H9 (cell line): Measurements from ENCODE around the gene ADSS1. TPM values are rescaled to one million over a fixed set of nuclear protein-coding genes. Genes with fewer than 3 reads are reported as not detected.

Experiments used
- DNase-seq: peaks from one replicate; pipeline ENCODE4 v3.0.0-alpha.2; 2017
- H2AFZ ChIP-seq: one replicate; pipeline ENCODE4 v1.6.1; 2013; ENCODE audit warnings: mild to moderate bottlenecking, low read length, control low read depth, moderate library complexity
- H2AK5ac ChIP-seq: 2 replicates; pipeline ENCODE4 v1.6.1; 2013; ENCODE audit warnings: low read length, control low read depth, mixed read lengths; ENCODE audit not compliant: insufficient read length
- H2BK120ac ChIP-seq: one replicate; pipeline ENCODE4 v1.6.1; 2013; ENCODE audit warnings: low read depth, mild to moderate bottlenecking, low read length, control low read depth, inconsistent platforms; ENCODE audit not compliant: poor library complexity, severe bottlenecking
- H2BK12ac ChIP-seq: 2 replicates; pipeline ENCODE4 v1.6.1; 2013; ENCODE audit warnings: low read length, control low read depth, mixed read lengths, low read depth; ENCODE audit not compliant: insufficient read length
- H2BK15ac ChIP-seq: 2 replicates; pipeline ENCODE4 v1.6.1; 2013; ENCODE audit warnings: low read depth, low read length, control low read depth
- H2BK20ac ChIP-seq: one replicate; pipeline ENCODE4 v1.6.1; 2013; ENCODE audit warnings: low read depth, mild to moderate bottlenecking, low read length, control low read depth, inconsistent platforms; ENCODE audit not compliant: poor library complexity, severe bottlenecking
- H2BK5ac ChIP-seq: 2 replicates; pipeline ENCODE4 v1.6.1; 2013; ENCODE audit warnings: low read length, control low read depth, mixed read lengths; ENCODE audit not compliant: insufficient read length
- H3K14ac ChIP-seq: 2 replicates; pipeline ENCODE4 v1.6.1; 2013; ENCODE audit warnings: low read length, control low read depth; ENCODE audit not compliant: insufficient read depth
- H3K18ac ChIP-seq: 2 replicates; pipeline ENCODE4 v1.6.1; 2013; ENCODE audit warnings: low read depth, mild to moderate bottlenecking, mixed read lengths, low read length, control low read depth; ENCODE audit not compliant: insufficient read length
- H3K23ac ChIP-seq: 2 replicates; pipeline ENCODE4 v1.6.1; 2013; ENCODE audit warnings: low read length, control low read depth, mixed read lengths, low read depth; ENCODE audit not compliant: insufficient read length
- H3K23me2 ChIP-seq: 2 replicates; pipeline ENCODE4 v1.6.1; 2013; ENCODE audit warnings: low read depth, mild to moderate bottlenecking, mixed read lengths, low read length, control low read depth; ENCODE audit not compliant: insufficient read length, poor library complexity, severe bottlenecking
- H3K27ac ChIP-seq: 2 replicates; pipeline ENCODE4 v1.5.1; 2013; ENCODE audit warnings: low read length, control low read depth, mixed read lengths, low read depth; ENCODE audit not compliant: insufficient read length
- H3K27me3 ChIP-seq: 2 replicates; pipeline ENCODE4 v1.6.1; 2013; ENCODE audit warnings: low read length, control low read depth, inconsistent platforms; ENCODE audit not compliant: insufficient read depth
- H3K4ac ChIP-seq: 2 replicates; pipeline ENCODE4 v1.6.1; 2013; ENCODE audit warnings: low read depth, mild to moderate bottlenecking, control low read depth, inconsistent platforms, low read length, moderate library complexity
- H3K4me1 ChIP-seq: 2 replicates; pipeline ENCODE4 v1.6.1; 2013; ENCODE audit warnings: low read length, control low read depth, inconsistent platforms; ENCODE audit not compliant: insufficient read depth
- H3K4me2 ChIP-seq: 2 replicates; pipeline ENCODE4 v1.6.1; 2013; ENCODE audit warnings: low read length, control low read depth, mixed read lengths; ENCODE audit not compliant: insufficient read length, insufficient read depth
- H3K56ac ChIP-seq: 2 replicates; pipeline ENCODE4 v1.6.1; 2013; ENCODE audit warnings: low read depth, mild to moderate bottlenecking, mixed read lengths, low read length, control low read depth; ENCODE audit not compliant: insufficient read length
- H3K79me1 ChIP-seq: 2 replicates; pipeline ENCODE4 v1.6.1; 2013; ENCODE audit warnings: low read depth, mild to moderate bottlenecking, moderate library complexity, low read length, control low read depth, inconsistent platforms; ENCODE audit not compliant: insufficient read depth, poor library complexity, severe bottlenecking
- H3K79me2 ChIP-seq: 2 replicates; pipeline ENCODE4 v1.6.1; 2013; ENCODE audit warnings: low read length, control low read depth, inconsistent platforms; ENCODE audit not compliant: insufficient read depth
- H3K9ac ChIP-seq: 2 replicates; pipeline ENCODE4 v1.6.1; 2013; ENCODE audit warnings: low read length, control low read depth, mixed read lengths; ENCODE audit not compliant: insufficient read length; ENCODE audit errors: extremely low read depth
- H3K9me3 ChIP-seq: one replicate; pipeline ENCODE4 v1.6.1; 2013; ENCODE audit warnings: low read depth, low read length, inconsistent platforms; ENCODE audit not compliant: control insufficient read depth
- H3T11ph ChIP-seq: one replicate; pipeline ENCODE4 v1.6.1; 2013; ENCODE audit warnings: mild to moderate bottlenecking, low read length, control low read depth, inconsistent platforms
- H4K20me1 ChIP-seq: one replicate; pipeline ENCODE4 v1.6.1; 2013; ENCODE audit not compliant: control insufficient read depth, insufficient read length, insufficient read depth
- H4K5ac ChIP-seq: 2 replicates; pipeline ENCODE4 v1.6.1; 2013; ENCODE audit warnings: low read depth, mild to moderate bottlenecking, mixed read lengths, low read length, control low read depth; ENCODE audit not compliant: insufficient read length
- H4K8ac ChIP-seq: replicated peaks from 2 replicates; pipeline ENCODE4 v1.6.1; 2013; ENCODE audit warnings: low read length, control low read depth, mixed read lengths, low read depth; ENCODE audit not compliant: insufficient read length
- H4K91ac ChIP-seq: 2 replicates; pipeline ENCODE4 v1.6.1; 2013; ENCODE audit warnings: low read depth, mild to moderate bottlenecking, moderate library complexity, mixed read lengths, low read length, control low read depth; ENCODE audit not compliant: insufficient read length
- H3K27ac Mint-ChIP-seq, 3 experiments: 2 replicates in 2 of 3; 3 replicates in 1 of 3; pipeline ENCODE4 v1.8.0; 2020 to 2021; ENCODE audit warnings: mixed read lengths in 3 of 3, mild to moderate bottlenecking in 1 of 3, moderate library complexity in 1 of 3
- H3K27me3 Mint-ChIP-seq: 2 replicates; pipeline ENCODE4 v1.8.0; 2021; ENCODE audit warnings: low read depth, mild to moderate bottlenecking, moderate library complexity, mixed read lengths
- H3K36me3 Mint-ChIP-seq, 3 experiments: 2 replicates in 2 of 3; 3 replicates in 1 of 3; pipeline ENCODE4 v1.8.0; 2020 to 2021; ENCODE audit warnings: low read depth in 3 of 3, mixed read lengths in 3 of 3; ENCODE audit not compliant: insufficient read depth in 1 of 3
- H3K4me1 Mint-ChIP-seq, 2 experiments: 2 replicates each; pipeline ENCODE4 v1.8.0; 2020; ENCODE audit warnings: mixed read lengths in 2 of 2
- H3K4me3 Mint-ChIP-seq, 2 experiments: 2 replicates in 1 of 2; 3 replicates in 1 of 2; pipeline ENCODE4 v1.8.0; 2020 to 2021; ENCODE audit warnings: mild to moderate bottlenecking in 2 of 2, mixed read lengths in 2 of 2, moderate library complexity in 1 of 2
- H3K9me3 Mint-ChIP-seq, 2 experiments: 2 replicates in 1 of 2; 3 replicates in 1 of 2; pipeline ENCODE4 v1.8.0; 2020; ENCODE audit warnings: mild to moderate bottlenecking in 2 of 2, mixed read lengths in 2 of 2, moderate library complexity in 1 of 2
- WGBS: extraction: QIAGEN DNeasy Blood & Tissue Kit; methylation state at CpG from one replicate; pipeline ENCODE4 v1.1.7; 2013; ENCODE audit warnings: missing lambda C conversion rate, low lambda C conversion rate, mixed read lengths; ENCODE audit not compliant: insufficient read length; ENCODE audit errors: extremely low coverage; 5-methylcytosine and 5-hydroxymethylcytosine counted together
- total RNA-seq: library from RNA; stranded (reverse); gene quantifications from 2 replicates; pipeline ENCODE4 v1.2.1, GENCODE V29; 2021
- TF ChIP-seq, protein P1 (sequence below): fragments of 200-600 bp; sonication (generic); conservative IDR thresholded peaks from 3 replicates; pipeline ENCODE4 v1.8.0; 2021; ENCODE audit warnings: antibody characterized with exemption, mild to moderate bottlenecking

ADSS1 gene
- total RNA-seq, 1 experiment from 2014 or later = 8.5 TPM

DNA sequence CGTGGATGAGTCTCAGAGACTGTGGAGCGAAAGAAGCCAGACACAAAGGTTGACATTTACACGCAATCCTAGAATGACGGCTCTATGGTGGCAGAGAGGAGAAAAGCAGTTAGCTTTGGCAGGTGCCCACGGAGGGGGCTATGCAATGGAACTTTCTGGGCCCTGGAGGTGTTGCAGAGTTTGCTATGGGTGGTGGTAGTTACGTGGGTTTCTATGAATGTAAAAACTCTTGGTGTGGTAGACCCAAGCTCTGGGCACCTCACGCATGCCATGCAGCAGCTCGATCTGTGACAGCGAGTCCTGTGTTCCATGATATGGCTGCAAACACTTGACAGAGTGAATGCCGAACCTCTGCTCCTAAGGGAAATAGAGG, 39.6 kb upstream of the ADSS1 start:
- Histone ChIP-seq H2BK20ac (no peak overlapping the region), H4K20me1 (no peaks in the 10 kb centered on the region), H2BK15ac (no peak overlapping the region), H3K79me2 (no peaks in the 10 kb centered on the region), H3T11ph (no peak overlapping the region), H3K27me3 (no peaks in the 10 kb centered on the region), H2AFZ (no peak overlapping the region), H2BK12ac (no peak overlapping the region), H3K4me2 (no peak overlapping the region), H4K91ac (no peak overlapping the region), H2AK5ac (no peak overlapping the region), H3K56ac (no peak overlapping the region), H4K8ac (no peak overlapping the region), H3K14ac (no peak overlapping the region), H3K27ac (no peak overlapping the region), H3K79me1 (no peaks in the 10 kb centered on the region), H2BK120ac (no peak overlapping the region), H4K5ac (no peak overlapping the region), H3K4me1 (peaks cover 8% of the 10 kb centered on the region; the same call in 1 of the 2 replicates), H3K18ac (no peak overlapping the region), H3K4ac (no peak overlapping the region), H3K9me3 (no peaks in the 10 kb centered on the region), H2BK5ac (no peak overlapping the region), H3K23ac (no peak overlapping the region), H3K23me2 (peaks cover 4% of the 10 kb centered on the region), H3K9ac (no peak overlapping the region)
- no peak for DNase-seq
- no CpG with 5 or more reads among the region's 10 CpGs for WGBS
- 0 out of 5 replicates have a peak overlapping the region, but pooled peaks of 1 of the 2 experiments have one; percentile 40 for H3K4me3 Mint-ChIP-seq
- no peaks in the 10 kb centered on the region; a peak in 3 of 7 replicates for H3K36me3 Mint-ChIP-seq
- H3K27me3 Mint-ChIP-seq = peaks cover 6% of the 10 kb centered on the region
- TF ChIP-seq, protein P1, sequence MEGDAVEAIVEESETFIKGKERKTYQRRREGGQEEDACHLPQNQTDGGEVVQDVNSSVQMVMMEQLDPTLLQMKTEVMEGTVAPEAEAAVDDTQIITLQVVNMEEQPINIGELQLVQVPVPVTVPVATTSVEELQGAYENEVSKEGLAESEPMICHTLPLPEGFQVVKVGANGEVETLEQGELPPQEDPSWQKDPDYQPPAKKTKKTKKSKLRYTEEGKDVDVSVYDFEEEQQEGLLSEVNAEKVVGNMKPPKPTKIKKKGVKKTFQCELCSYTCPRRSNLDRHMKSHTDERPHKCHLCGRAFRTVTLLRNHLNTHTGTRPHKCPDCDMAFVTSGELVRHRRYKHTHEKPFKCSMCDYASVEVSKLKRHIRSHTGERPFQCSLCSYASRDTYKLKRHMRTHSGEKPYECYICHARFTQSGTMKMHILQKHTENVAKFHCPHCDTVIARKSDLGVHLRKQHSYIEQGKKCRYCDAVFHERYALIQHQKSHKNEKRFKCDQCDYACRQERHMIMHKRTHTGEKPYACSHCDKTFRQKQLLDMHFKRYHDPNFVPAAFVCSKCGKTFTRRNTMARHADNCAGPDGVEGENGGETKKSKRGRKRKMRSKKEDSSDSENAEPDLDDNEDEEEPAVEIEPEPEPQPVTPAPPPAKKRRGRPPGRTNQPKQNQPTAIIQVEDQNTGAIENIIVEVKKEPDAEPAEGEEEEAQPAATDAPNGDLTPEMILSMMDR = no peak
- H3K4me1 Mint-ChIP-seq = peaks cover 43 to 63% of the 10 kb centered on the region in 2 experiments
- peaks cover 0 to 8% of the 10 kb centered on the region in 2 experiments; a peak in 2 of 5 replicates for H3K9me3 Mint-ChIP-seq
- no peak overlapping the region for H3K27ac Mint-ChIP-seq
